Measurements from ENCODE around the gene TMEM161B.
"Not testable (repeated sequence)": the region's sequence is repeated elsewhere in the genome, so short reads cannot be mapped to it uniquely, and the experiment has no call there.

Gene TMEM161B

DNA sequence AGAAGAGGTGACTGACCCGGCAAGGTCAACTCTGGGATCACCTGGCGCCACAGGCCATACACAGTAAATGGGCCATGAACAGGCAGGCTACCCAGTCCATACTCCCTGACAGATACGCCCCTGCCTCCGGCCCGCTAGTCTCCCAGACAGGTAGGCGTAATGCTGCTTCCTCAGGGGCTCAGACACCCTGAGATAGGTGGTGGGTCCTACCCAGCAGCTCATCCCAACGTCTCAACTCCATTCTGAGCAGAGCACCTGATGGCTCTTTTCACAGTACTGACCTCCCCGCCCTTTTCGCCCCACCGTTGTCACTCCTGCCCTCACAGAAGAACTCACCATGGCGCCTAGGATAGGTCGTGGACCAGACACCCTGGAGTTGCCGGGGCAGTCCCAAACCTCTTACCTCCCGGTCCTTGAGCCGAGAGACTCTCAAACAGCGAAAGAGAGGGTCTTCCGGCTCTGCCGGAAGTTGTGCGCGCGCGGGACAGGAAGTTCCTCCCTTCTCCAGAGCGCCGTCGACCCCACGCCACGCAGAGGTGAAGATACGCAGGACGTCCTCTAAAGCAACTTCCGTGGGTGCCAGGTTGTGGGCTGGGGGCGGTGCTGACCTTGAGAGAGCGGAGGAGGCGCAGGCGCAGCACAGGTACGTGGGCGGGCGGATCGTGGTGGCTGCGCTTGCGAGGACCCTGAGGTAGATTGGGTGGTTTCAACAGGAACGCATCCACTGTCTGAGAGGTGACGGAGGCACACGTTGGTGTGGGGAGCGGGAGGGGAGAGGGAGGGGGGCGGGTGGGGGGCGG lies at the start of gene TMEM161B:
TSS of gene TMEM161B (minus strand) at position 461 of the 800 bp plus-strand sequence. CDS start at position 339, 122 bp downstream.
- peak; percentile 90 to 91 for DNase-seq (ENCODE audit: low read depth in 2 of 2)

DNA sequence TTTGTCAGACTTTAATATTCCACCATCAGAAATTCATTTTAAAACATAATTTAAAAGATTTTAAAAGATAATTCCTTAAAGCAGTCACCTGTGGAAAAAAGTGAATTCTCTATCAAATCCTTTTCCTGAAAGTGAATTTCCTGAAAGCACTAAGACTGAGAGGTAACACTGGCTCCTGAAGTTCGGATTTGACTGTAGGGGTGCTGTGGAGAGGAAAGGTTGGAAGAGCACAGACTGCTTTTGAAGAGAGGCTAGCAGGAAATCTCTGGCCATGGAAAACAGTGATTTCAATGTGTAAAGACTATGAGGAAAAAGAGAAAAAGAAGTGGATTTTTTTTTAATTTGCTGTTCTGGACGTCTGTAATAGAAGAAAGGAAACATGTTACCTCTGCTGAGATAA lies 35.7 kb upstream of the TMEM161B start:
- DNase-seq (ENCODE audit: low read depth in 2 of 2) = no peak

DNA sequence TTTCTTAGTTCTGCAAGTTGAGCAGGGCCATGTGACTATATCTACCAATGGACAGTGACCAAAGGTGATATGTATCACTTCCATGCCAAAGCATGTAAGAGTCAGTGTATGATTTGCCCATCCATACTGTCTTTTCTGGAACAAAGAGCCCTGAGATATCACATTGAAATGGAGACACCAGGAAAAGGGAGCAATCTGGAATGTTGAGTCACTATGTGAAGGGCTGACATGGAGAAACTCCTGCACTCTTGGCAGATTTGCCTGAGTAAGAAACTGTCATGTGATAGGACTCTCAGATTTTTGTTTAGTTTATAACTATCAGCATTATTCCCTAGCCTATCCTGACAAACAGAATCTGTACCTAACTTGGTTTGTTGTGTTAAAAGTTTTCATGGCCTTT lies 29.8 kb upstream of the TMEM161B start:
- DNase-seq (ENCODE audit: low read depth in 2 of 2) = no peak

DNA sequence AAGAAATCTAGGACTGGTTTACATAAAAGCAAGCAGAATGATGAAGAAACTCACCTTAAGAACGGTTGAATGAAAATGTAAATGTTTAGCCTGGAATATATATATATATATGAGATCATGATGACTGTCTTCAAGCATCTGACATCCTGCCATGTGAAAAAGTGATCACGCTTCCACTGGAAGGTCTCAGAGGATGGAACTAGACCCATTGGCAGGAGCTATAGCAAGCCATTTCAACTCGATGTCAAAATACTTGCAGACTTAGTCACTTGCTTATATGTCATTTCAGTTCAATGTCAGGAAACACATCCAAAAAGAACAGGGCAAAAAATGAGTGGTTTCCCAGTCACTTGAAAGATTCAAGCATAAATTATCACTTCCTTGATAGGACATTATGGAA lies 22.2 kb upstream of the TMEM161B start:
- no peak for DNase-seq (ENCODE audit: low read depth in 2 of 2)

DNA sequence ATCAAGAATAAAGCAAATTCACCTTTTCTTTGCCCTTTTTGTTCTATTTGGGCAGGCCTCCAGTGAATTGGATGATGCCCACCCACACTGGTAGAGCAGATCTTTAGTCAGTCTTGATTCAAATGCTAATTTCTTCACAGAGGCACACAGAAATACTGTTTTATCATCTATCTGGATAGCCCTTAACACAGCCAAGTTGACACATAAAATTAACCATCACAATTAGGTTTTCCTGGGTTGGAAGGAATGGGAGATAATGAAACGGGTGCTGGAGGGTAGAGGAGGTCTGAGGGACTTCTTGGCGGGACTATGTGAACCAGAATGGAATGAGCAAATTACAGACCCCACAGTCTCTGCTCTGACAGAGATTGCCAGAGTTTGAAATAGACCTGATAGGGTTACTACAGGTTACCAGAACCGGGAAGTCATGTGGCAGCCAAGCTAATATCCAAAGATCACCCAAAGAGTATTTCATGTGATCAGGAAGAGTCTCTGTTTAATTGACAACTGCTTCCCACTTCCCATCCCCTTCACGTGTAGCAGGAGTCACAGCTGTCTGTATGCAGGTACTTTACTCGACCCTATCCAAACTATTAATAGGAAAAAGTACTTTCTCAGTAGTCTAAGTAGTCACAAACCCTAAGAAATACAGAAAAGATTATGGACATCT lies 20.0 kb upstream of the TMEM161B start:
- DNase-seq (ENCODE audit: low read depth in 2 of 2) = no peak

DNA sequence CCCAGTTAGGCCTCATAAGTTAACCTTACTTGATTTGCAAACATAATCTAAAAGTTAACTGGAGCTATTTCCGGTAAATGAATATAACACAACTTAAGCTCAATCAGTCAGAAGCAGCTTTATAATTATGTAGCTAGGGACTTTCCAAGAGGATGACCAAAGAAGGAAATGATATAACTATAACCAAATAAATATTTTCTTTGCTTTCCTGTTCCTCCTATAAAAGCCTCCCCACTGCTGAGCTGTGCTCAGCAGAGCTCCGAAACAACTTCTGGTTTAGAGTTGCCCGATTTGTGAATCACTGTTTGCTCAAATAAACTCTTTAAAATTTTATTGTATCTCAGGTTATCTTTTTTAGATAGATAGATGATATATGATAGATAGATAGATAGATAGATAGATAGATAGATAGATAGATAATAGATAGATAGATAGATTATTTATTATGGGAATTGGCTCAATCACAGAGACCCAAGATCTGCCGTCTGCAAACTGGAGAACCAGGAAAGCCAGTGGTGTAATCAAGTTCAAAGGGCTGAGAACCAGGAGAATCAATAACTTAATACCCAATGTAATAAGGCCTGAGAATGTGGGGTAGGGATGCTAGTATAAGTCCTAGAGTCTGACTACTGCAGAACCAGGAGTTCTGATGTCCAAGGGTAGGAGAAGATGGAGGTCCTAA lies 19.3 kb upstream of the TMEM161B start:
- no peak for DNase-seq (ENCODE audit: low read depth in 2 of 2)

DNA sequence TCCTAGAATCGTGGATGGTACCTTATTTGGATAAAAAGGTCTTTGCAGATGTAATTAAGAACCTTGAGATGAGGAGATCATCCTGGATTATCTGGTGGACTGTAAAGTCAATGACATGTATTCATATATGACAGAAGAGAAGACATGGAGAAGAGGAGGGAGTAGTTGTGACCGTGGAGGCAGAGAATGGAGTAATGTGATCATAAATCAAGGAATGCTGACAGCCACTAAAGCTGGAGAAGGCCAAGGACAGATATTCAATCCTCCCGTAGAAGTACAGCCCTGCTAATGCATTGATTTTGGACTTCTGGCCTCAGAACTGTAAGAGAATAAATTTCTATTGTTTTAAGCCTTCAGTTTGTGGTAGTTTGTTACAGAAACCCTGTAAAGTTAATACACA lies 18.7 kb upstream of the TMEM161B start:
- no peak for DNase-seq (ENCODE audit: low read depth in 2 of 2)

DNA sequence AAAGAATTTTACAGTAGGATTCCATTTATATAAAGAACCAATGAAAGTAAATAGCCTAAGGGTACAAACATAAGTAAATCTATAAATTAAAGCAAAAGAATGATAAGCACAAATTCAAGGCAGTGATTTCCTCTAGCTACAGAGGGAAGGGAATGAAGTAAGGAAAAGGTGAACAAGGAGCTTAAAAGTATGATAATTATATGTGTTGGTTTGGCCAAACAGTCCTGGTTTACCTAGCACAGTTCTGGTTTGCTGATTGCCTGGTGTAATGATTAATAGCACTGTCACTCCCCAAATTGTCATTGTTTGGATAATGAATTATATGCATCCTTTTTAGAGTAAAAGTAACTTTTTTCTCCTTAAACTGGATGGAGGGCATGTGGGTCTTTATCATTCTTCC lies 15.0 kb upstream of the TMEM161B start:
- DNase-seq (ENCODE audit: low read depth in 2 of 2) = no peak

DNA sequence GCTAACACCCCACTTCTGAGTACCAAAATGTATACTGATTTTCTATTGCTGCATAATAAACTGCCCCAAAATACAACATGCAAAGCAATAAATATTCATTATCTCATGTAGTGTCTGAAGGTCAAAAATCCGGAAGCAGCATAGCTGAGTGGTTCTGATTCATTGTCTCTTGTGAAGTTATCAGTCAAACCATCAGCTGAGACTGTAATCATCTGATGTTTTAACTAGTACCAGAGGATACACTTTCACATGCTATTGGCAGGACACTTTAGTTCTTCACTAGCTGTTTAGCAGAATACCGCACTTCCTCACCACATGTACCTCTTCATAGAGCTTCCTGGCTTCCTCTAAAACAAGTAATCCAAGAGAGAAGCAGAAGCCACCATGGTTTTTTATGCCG lies 12.7 kb upstream of the TMEM161B start:
- DNase-seq (ENCODE audit: low read depth in 2 of 2) = no peak

DNA sequence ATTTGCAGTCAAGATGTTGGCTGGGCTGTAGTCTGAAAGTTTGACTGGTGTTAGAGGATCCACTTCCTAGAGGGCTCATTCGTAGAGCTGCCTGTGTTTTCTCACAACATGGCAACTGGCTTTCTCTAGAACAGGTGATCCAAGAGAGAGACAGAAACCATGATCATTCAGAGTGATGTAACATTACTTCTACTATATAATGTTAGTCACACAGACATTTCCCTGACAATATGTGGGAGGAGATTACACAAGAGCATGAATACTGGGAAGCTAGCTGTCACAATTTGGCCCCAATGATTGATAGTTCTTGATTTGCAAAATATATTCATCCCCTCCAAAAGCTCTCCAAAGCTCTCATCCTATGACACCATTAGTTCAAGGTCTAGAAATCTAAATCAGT lies 10.9 kb upstream of the TMEM161B start:
- no peak for DNase-seq (ENCODE audit: low read depth in 2 of 2)

DNA sequence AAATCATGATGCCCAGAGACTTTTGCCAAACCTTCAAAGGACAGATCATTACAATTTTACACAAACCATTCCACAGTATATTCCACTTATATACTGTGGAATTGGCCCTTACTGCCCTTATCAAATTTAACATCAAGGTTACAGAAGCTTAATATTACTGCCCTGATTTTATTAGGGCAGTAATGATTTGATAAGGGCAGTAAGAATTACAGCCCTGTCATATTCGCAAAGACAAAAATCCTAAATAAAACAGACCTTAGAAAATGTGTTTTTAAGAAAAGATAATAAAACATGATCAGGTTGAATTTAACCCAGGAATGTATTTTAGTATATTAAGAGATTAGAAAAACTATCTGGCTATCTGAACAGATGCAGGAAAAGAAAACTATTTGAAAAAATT lies 7.7 kb upstream of the TMEM161B start:
- no peak for DNase-seq (ENCODE audit: low read depth in 2 of 2)

DNA sequence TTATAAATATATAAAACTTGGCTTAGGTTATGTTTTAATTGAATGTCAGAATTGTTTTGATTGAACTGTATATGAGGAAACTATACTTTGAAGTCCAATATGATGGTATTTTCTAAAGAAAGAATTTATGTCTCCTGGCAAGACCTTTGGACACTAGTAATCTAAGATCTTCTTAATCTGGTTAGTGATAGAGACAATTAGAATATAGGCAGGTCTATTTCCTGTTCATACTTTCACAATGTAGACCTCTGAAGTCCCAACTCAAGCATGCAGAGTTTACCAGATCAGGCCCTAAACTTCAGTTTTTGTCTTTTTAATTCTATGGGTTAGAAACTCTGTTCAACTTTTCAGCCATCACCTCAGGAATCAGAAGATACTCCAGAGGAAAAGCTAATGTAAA lies 6.9 kb upstream of the TMEM161B start:
- no peak for DNase-seq (ENCODE audit: low read depth in 2 of 2)

DNA sequence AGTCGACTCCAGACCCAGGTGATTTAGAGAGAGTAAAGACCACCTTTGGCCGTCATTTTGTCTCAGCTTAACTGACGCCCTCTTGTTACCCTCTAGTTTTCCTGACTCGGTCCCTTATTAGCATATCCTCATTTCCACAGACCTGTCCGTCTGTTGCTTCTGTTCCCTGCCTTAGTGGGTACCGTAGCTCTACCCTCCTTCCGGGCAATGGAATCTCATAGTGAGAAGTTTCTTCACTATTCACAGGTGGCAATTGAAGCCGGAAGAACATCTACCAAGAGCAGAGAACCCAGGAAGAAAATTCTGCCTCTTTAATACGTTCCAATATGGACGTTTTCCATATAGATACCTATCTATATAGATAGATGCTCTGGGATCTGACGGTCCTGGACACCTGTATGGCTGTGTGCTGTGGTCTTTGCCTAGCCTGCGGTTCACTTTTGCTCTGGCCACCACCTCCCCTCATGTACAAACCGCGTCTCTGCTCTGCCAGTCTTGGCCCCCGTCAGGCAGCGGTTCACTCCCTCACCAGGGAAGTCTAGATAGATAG lies 652 bp upstream of the TMEM161B start:
- no peak for DNase-seq (ENCODE audit: low read depth in 2 of 2)

DNA sequence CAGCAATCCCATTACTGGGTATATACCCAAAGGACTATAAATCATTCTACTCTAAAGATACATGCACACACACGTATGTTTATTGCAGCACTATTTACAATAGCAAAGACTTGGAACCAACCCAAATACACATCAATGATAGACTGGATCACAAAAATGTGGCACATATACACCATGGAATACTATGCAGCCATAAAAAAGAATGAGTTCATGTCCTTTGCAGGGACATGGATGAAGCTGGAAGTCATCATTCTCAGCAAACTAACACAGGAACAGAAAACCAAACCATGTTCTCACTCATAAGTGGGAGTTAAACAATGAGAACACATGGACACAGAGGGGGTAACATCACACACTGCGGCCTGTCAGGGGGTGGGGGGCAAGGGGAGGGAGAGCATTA lies 4.1 kb downstream of the TMEM161B start:
- DNase-seq (ENCODE audit: low read depth in 2 of 2) = not testable (repeated sequence)

DNA sequence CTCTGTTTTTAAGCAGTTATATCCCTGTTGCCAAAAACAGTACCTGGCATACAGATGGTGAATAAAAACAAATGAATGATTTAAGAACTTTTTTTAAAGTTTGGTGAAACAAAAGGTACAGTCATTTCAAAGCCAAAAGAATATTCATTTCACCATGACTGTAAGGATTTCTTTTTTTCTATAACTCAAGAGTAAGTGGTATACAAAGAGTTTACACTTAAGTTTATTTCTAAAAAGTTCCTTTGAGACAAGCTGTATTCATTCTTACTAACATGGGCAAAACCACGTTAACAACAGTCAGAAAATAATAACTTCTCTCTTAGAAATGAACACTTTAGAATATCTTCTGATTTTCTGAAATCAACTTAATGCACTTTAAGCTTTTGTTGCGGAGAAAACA lies 5.3 kb downstream of the TMEM161B start:
- no peak for DNase-seq (ENCODE audit: low read depth in 2 of 2)

DNA sequence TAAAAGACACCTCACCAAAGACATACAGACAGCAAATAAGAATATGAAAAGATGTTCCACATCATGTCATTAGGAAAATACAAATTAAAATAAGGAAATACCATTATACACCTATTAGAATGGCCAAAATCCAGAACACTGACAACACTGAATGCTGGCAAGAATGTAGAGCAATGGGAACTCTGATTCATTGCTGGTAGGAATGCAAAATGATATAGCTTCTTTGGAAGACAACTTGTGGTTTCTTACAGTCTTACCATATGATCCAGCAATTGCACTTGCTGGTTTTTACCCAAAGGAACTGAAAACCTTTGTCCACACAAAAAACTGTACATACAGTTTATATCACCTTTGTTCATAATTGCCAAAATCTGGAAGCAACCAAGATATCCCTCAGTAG lies 6.5 kb downstream of the TMEM161B start:
- no peak for DNase-seq (ENCODE audit: low read depth in 2 of 2)

DNA sequence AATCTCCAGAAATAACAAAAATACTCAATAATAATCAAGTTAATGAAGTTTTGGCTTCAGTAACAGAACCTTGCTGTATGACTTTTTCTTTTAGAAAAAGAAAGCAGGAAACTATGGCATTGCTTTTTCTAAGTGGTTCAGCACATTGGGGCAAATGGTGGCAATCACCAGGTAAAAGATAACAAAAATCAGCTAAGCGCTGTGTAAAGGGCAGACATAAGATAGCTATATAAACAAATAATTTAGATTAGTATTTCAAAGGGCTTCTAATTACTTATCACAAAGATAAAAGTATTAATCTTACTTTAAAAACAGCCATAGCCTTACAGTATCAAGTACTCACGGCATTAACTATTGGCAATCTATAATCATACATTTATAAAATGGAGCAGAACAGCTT lies 10.0 kb downstream of the TMEM161B start:
- DNase-seq (ENCODE audit: low read depth in 2 of 2) = no peak

DNA sequence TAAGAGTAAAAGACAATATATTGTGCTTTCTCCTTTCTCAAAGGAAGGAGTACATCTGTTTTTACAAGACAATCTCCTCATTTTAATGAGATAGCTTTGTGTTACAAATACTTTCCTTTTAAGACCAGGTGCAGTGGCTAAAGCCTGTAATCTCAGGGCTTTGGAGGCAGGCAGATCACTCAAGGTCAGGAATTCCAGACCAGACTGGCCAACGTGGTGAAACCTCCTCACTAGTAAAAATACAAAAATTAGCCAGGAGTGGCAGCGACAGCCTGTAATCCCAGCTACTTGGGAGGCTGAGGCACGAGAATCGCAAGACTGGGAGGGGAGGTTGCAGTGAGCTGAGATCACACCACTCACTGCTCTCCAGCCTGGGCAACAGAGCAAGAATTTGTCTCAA lies 11.8 kb downstream of the TMEM161B start:
- no peak for DNase-seq (ENCODE audit: low read depth in 2 of 2)

DNA sequence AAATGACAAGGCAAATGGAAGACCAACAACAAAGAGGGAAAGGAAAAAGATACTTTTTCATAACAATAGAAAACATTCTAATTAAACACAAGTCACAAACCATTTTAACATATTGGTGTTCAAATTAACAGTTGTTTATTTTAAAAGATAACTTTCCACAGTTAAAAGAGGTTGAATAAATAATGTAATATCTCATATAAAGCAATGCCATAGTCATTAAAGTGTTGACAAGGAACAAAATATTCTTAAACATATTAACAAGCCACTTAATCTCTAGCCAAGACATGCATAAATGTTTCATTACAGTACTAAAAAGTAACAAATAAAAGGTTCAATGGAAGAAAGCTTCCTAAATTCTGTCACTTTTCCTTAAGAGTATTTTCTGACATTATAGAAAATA lies 12.6 kb downstream of the TMEM161B start:
- DNase-seq (ENCODE audit: low read depth in 2 of 2) = no peak

DNA sequence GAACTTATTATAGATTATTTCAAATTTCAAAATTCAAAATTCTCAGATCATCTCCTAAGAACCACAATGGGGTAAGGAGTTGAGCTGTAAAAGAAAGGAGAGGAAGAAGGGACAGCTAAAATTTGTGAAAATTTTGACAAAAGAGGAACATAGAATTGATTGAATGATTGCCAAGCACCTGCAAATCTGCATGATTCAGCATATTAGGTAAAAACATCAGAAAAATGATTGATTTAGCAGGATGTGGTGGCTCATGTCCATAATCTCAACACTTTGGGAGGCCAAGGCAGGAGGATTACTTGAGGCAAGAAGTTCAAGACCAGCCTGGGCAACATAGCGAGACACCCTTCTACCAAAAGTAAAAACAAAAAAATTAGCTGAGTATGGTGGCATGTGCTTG lies 14.3 kb downstream of the TMEM161B start:
- DNase-seq (ENCODE audit: low read depth in 2 of 2) = no peak

DNA sequence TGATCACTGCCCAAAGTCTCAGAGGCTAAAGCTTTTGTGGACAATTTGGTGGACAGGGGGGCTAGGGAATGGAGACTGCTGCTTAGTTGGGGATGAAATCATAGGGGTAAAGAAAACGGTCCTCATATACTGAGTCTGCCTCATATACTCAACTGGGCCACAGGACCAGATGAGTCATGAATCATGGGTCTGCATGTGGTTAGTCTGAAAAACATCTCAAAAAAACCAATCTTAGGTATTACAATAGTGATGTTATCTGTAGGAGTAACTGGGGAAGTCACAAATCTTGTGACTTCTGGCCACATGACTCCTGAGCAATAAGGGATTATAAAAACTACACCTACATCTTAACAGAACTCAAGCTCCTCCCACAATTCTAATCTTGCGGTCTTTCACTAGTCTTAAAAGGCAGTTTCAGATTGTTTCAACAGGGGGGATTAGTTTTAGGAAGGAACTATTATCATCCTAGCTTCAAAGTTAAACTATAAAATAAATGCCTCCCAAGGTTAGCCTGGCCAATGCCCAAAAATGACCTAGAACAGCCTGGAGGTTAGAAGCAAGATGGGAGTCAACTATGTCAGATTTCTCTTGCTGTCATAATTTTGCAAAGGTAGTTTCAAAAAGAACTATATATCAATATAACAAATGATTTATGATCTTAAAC lies 17.5 kb downstream of the TMEM161B start:
- DNase-seq (ENCODE audit: low read depth in 2 of 2) = peak in 1 of 2 donors; percentile 8

DNA sequence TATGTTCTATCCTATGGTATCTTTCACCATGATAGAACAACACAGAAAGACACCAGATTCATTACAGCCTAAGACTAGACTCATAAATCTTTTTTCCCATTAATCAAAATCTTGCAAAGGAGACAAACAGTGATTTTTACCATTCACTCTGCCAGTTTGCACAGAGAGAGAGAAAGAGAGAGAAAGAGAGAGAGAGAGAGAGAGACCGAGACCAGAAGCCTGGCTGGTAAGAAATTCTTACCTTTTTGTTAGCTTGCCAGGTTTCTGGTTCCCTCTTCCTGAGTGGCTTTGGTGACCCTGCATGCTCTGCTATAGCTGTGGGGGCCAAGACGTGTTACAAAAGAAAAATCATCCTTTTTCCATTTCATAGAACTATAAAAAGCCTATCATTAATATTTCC lies 18.6 kb downstream of the TMEM161B start:
- DNase-seq (ENCODE audit: low read depth in 2 of 2) = no peak
